Gastroesophageal sphincter (tissue), 3 donors: ENCODE results near the gene MAGEA9.
"Not testable (repeated sequence)": the region's sequence is repeated elsewhere in the genome, so short reads cannot be mapped to it uniquely, and the experiment has no call there.

Experiments used
- CTCF ChIP-seq, 4 experiments: fragments of 200-600 bp in 2 of 4; fragments of 450-650 bp in 2 of 4; sonication (generic) in 1 of 4; IDR thresholded peaks; one replicate each; pipeline ENCODE4 v1.5.1; 2017 to 2019; ENCODE audit warnings: antibody characterized with exemption in 4 of 4, mild to moderate bottlenecking in 2 of 4, moderate library complexity in 2 of 4
- POLR2A ChIP-seq, 2 donors: fragments of 450-650 bp; IDR thresholded peaks; one replicate each; pipeline ENCODE4 v1.6.1; 2017; ENCODE audit warnings: antibody characterized with exemption in 2 of 2, mild to moderate bottlenecking in 2 of 2, moderate library complexity in 1 of 2
- POLR2AphosphoS5 ChIP-seq: sonication (generic); formaldehyde crosslinking; IDR thresholded peaks from one replicate; pipeline ENCODE4 v1.6.1; 2017; ENCODE audit warnings: antibody characterized with exemption

- TF ChIP-seq CTCF (IDR thresholded peaks at IDR 0.05); POLR2A (IDR thresholded peaks at IDR 0.05); POLR2AphosphoS5: not testable (repeated sequence)
These were observed 19.7 kb upstream of the MAGEA9 start for GRCh38 chrX:149761858-149762674.
